B cell (primary cell): ENCODE measurements around the gene RAI14. TPM values are rescaled to one million over a fixed set of nuclear protein-coding genes. Genes with fewer than 3 reads are reported as not detected.

Experiments used
- ATAC-seq: fragments of 200-7000 bp; cut with Tn5 transposase; one replicate; pipeline ENCODE4 v1.10.0; 2021; ENCODE audit warnings: low read depth, mild to moderate bottlenecking, moderate number of reproducible peaks, moderate library complexity
- CTCF ChIA-PET: fragments of 350-600 bp; sonication (Branson Sonifier 250); formaldehyde crosslinking; loops from one replicate; lab custom pipeline; 2021; ENCODE audit warnings: antibody characterized with exemption, inconsistent platforms; lab: Charles Lee
- POLR2A ChIA-PET: fragments of 350-600 bp; sonication (Branson Sonifier 250); formaldehyde crosslinking; loops from one replicate; lab custom pipeline; 2021; ENCODE audit warnings: antibody characterized with exemption; lab: Charles Lee
- DNase-seq: peaks from one replicate; pipeline ENCODE4 v3.0.0; 2013
- H2AFZ ChIP-seq: 2 replicates; pipeline ENCODE4 v1.6.1; 2012; ENCODE audit warnings: mild to moderate bottlenecking, low read depth, low read length; ENCODE audit not compliant: insufficient read depth, poor library complexity, severe bottlenecking
- H3K27ac ChIP-seq, 2 donors: 1 replicate in 1 of 2; 2 replicates in 1 of 2; pipeline ENCODE4 v1.5.1; 2012 to 2013; ENCODE audit warnings: low read length in 2 of 2, mild to moderate bottlenecking in 2 of 2, moderate library complexity in 1 of 2
- H3K27me3 ChIP-seq, 4 experiments: fragments of 200-600 bp in 1 of 4; sonication (generic) in 1 of 4; replicated peaks in 1 of 4; 1 replicate in 2 of 4; 2 replicates in 2 of 4; pipeline versions ENCODE4 v1.6.1 to v1.7.0; 2013 to 2016; ENCODE audit warnings: low read length in 3 of 4, mild to moderate bottlenecking in 2 of 4, mixed read lengths in 1 of 4, moderate library complexity in 1 of 4; ENCODE audit not compliant: insufficient read depth in 4 of 4, control insufficient read depth in 3 of 4; ENCODE audit errors: control extremely low read depth in 1 of 4
- H3K36me3 ChIP-seq, 2 experiments: replicated peaks in 1 of 2; 1 replicate in 1 of 2; 2 replicates in 1 of 2; pipeline versions ENCODE4 v1.6.1 to v1.7.1; 2013; ENCODE audit warnings: low read length in 1 of 2; ENCODE audit not compliant: insufficient read depth in 2 of 2, control insufficient read depth in 1 of 2; ENCODE audit errors: control extremely low read depth in 1 of 2, extremely low read depth in 1 of 2
- H3K4me1 ChIP-seq, 2 donors: fragments of 200-600 bp in 1 of 2; sonication (generic) in 1 of 2; 1 replicate in 1 of 2; 2 replicates in 1 of 2; pipeline versions ENCODE4 v1.5.1 to v1.6.1; 2013 to 2017; ENCODE audit warnings: low read length in 2 of 2; ENCODE audit not compliant: control insufficient read depth in 2 of 2, insufficient read depth in 2 of 2
- H3K4me2 ChIP-seq: replicated peaks from 2 replicates; pipeline ENCODE3; 2012; ENCODE audit warnings: mild to moderate bottlenecking, low read depth, low read length; ENCODE audit not compliant: poor library complexity, severe bottlenecking
- H3K4me3 ChIP-seq, 5 experiments: fragments of 200-600 bp in 1 of 5; sonication (generic) in 1 of 5; 1 replicate in 3 of 5; 2 replicates in 2 of 5; pipeline versions ENCODE4 v1.5.1 to v1.7.0; 2011 to 2016; ENCODE audit warnings: low read length in 4 of 5, mild to moderate bottlenecking in 4 of 5, low read depth in 2 of 5, control low read depth in 1 of 5, moderate library complexity in 1 of 5; ENCODE audit not compliant: insufficient read depth in 1 of 5; ENCODE audit errors: control extremely low read depth in 1 of 5, extremely low read depth in 1 of 5
- H3K79me2 ChIP-seq: fragments of 200-600 bp; sonication (generic); one replicate; pipeline ENCODE4 v1.6.0; 2016; ENCODE audit warnings: low read length; ENCODE audit not compliant: control insufficient read depth, insufficient read depth
- H3K9ac ChIP-seq: fragments of 200-600 bp; sonication (generic); 2 replicates; pipeline ENCODE4 v1.6.1; 2017; ENCODE audit warnings: mild to moderate bottlenecking, low read length, moderate library complexity
- H3K9me3 ChIP-seq, 3 donors: one replicate each; pipeline versions ENCODE4 v1.6.1 to v1.7.1; 2013; ENCODE audit warnings: low read length in 2 of 3; ENCODE audit not compliant: control insufficient read depth in 2 of 3, insufficient read depth in 1 of 3; ENCODE audit errors: control extremely low read depth in 1 of 3
- H4K20me1 ChIP-seq: 2 replicates; pipeline ENCODE4 v1.6.0; 2012; ENCODE audit warnings: mild to moderate bottlenecking, low read length; ENCODE audit not compliant: insufficient read depth, control insufficient read depth, poor library complexity, severe bottlenecking
- H3K27ac Mint-ChIP-seq: one replicate; pipeline ENCODE4 v1.8.0; 2021; ENCODE audit warnings: mixed read lengths
- H3K27me3 Mint-ChIP-seq: one replicate; pipeline ENCODE4 v1.8.0; 2021; ENCODE audit warnings: mixed read lengths
- H3K4me1 Mint-ChIP-seq: one replicate; pipeline ENCODE4 v1.8.0; 2021; ENCODE audit warnings: mixed read lengths
- H3K4me3 Mint-ChIP-seq: one replicate; pipeline ENCODE4 v1.8.0; 2021; ENCODE audit warnings: mixed read lengths
- H3K9me3 Mint-ChIP-seq: one replicate; pipeline ENCODE4 v1.8.0; 2022; ENCODE audit warnings: mixed read lengths; ENCODE audit not compliant: insufficient read depth
- CTCF ChIP-seq: fragments of 200-600 bp; IDR thresholded peaks from one replicate; pipeline ENCODE4 v1.8.0; 2022; ENCODE audit warnings: antibody characterized with exemption, mild to moderate bottlenecking
- EZH2 ChIP-seq: IDR thresholded peaks from 2 replicates; pipeline ENCODE4 v1.6.1; 2012; ENCODE audit warnings: borderline replicate concordance, low read depth, mild to moderate bottlenecking, moderate library complexity, low read length; ENCODE audit not compliant: insufficient read depth, poor library complexity, severe bottlenecking
- WGBS: methylation state at CpG from one replicate; pipeline ENCODE4 v1.1.5; 2013; ENCODE audit warnings: missing lambda C conversion rate; ENCODE audit not compliant: insufficient coverage; 5-methylcytosine and 5-hydroxymethylcytosine counted together
- intact Hi-C: fragments of 100-400 bp; cut with micrococcal nuclease; formaldehyde crosslinking; loops from one replicate; pipeline ENCODE4 v1.10.0; 2022
- polyA plus RNA-seq: library from polyadenylated mRNA; depleted of rRNA; stranded (reverse); fragments of >200 nt; gene quantifications from 2 replicates; pipeline ENCODE4 v1.2.3, GENCODE V29; 2012
- total RNA-seq, 2 donors: library from RNA; stranded (reverse); fragments of 120-200 nt in 1 of 2; gene quantifications; 1 replicate in 1 of 2; 2 replicates in 1 of 2; pipeline versions ENCODE4 v1.2.3 to v1.2.4, GENCODE V29; 2013 to 2022

Gene RAI14
- total and polyA plus RNA-seq, 2 donors (not counting 1 experiment from before 2014, with no cell fraction given): 0.55 to 1.9 TPM

GRCh38 chr5:34787035-34787434 lies 130.9 kb downstream of the RAI14 start:
- no peak overlapping the region for H3K27ac ChIP-seq
- ChIA-PET POLR2A (no interaction called here), CTCF (no interaction called here)
- WGBS: 94% methylated on average over 4 of the region's 6 CpGs
- Mint-ChIP-seq H3K4me3 (no peak overlapping the region), H3K9me3 (peaks cover 5% of the 10 kb centered on the region), H3K27me3 (peaks cover 4% of the 10 kb centered on the region), H3K4me1 (no peaks in the 10 kb centered on the region), H3K27ac (no peak overlapping the region)
- ATAC-seq: no peak
- H3K4me2 ChIP-seq: no peak overlapping the region
- no peaks in the 10 kb centered on the region for H4K20me1 ChIP-seq
- no peaks in the 10 kb centered on the region for H3K36me3 ChIP-seq
- no peak overlapping the region for H3K4me3 ChIP-seq
- TF ChIP-seq EZH2: no peak
- no peak for TF ChIP-seq CTCF
- H3K27me3 ChIP-seq: no peaks in the 10 kb centered on the region
- peaks cover 0 to 7% (median 0%) of the 10 kb centered on the region in 3 donors for H3K9me3 ChIP-seq
- DNase-seq: no peak
- H3K9ac ChIP-seq: no peak overlapping the region
- no peaks in the 10 kb centered on the region for H3K79me2 ChIP-seq
- intact Hi-C loops: no loop called here
- H3K4me1 ChIP-seq: no peaks in the 10 kb centered on the region
- no peak overlapping the region for H2AFZ ChIP-seq

DNA sequence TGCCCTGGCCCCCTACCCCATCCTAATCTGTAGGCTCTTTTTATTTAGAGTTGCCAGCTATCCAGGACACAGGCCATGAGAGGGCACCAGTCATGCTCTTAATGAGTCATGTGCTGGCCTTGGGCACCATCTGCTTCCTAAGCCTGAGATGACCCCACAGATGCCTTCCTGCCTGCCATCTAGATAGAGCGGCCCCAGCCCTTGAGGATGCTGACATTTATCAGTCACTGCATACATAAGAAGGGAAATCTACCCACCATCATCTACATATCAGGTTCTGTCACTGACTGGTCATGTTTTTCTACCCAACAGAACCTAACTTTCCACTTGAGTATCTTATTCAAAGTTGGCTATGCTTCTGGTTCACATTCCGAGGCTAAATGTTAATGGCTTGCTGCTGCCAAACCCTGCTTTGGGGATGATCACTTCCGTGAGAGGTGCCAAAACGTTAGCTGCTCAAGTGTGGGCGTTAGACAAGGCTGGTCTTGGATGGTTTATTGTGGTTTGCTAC lies 132.9 kb downstream of the RAI14 start:
- 67% methylated on average over 2 of the region's 5 CpGs for WGBS
- H3K27ac Mint-ChIP-seq: no peak overlapping the region
- ATAC-seq (no peak), DNase-seq (no peak)
- no peak overlapping the region for H3K27ac ChIP-seq
- POLR2A ChIA-PET: no interaction called here
- no peak overlapping the region for H3K4me3 ChIP-seq
- intact Hi-C loops: no loop called here
- no peaks in the 10 kb centered on the region for H3K36me3 ChIP-seq
- no peaks in the 10 kb centered on the region for H4K20me1 ChIP-seq
- H3K9me3 Mint-ChIP-seq: no peaks in the 10 kb centered on the region
- no peak overlapping the region for H3K4me2 ChIP-seq
- no peak overlapping the region for H3K9ac ChIP-seq
- CTCF ChIA-PET: no interaction called here
- no peaks in the 10 kb centered on the region for H3K4me1 ChIP-seq
- no peaks in the 10 kb centered on the region for H3K79me2 ChIP-seq
- H3K27me3 ChIP-seq: no peaks in the 10 kb centered on the region
- peaks cover 0 to 3% (median 0%) of the 10 kb centered on the region in 3 donors for H3K9me3 ChIP-seq
- H3K4me3 Mint-ChIP-seq: no peak overlapping the region
- H2AFZ ChIP-seq: no peak overlapping the region
- TF ChIP-seq CTCF (no peak), EZH2 (no peak)
- peaks cover 4% of the 10 kb centered on the region for H3K27me3 Mint-ChIP-seq
- no peaks in the 10 kb centered on the region for H3K4me1 Mint-ChIP-seq
